Cortex of kidney (tissue), 1 donor: ENCODE data around the gene ANAPC15.

Source experiments
- DNase-seq: peaks from one replicate; lab custom pipeline; 2025; lab: John Stamatoyannopoulos, UW

The ANAPC15 gene

DNA sequence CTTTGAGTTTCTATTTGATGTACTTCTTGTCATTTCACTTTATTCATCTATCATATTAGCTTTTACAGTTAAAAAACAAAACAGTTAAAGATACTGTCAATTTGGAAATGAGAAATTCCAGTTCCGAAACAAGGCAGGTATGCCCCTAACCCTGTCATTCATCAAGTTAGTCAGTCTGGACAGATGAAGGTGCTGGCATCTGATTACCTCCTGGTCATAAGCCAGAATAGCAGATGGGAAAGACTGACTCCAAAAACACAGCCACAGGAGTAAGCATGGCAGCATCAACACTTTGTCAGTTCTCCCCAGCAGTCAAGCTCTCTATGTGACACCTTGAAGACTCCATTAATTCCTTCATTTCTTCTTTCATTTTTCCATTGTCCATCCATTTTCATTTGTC, 27.5 kb downstream of the ANAPC15 start:
- DNase-seq = no peak

- no peak for DNase-seq
Measured at GRCh38 chr11:72084076-72084475, 28.4 kb downstream of the ANAPC15 start.

- DNase-seq = no peak
Measured at GRCh38 chr11:72083414-72083813, 29.1 kb downstream of the ANAPC15 start.

DNA sequence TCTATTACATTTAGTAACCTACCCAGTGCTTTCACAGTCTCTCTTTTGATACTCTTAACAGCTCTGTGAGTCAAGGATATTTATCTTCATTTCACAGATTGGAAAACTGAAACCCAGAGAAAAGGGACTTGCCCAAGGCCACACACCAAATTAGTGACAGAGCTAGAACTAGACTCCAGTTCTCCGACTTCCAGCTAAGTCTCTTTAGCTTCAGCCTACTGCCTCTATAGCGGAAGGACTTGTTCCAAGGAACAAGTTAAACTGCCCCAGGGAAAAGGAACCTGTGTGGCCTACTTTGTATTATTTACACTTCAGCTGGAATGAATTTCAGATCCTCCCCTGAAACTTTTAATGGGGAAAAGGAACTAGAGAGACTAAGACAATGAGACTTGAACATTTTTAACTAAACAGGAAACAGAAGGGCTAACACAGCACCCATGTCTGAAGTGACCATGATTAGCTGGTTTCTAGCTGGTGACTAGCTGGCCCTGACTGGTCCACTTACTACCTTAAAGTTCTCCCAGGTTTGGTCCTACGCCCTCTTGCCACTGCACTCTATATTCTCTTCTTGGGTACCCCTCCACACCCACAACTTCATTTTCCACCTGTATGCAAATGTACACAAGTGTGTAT, 30.6 kb downstream of the ANAPC15 start:
- no peak for DNase-seq

DNA sequence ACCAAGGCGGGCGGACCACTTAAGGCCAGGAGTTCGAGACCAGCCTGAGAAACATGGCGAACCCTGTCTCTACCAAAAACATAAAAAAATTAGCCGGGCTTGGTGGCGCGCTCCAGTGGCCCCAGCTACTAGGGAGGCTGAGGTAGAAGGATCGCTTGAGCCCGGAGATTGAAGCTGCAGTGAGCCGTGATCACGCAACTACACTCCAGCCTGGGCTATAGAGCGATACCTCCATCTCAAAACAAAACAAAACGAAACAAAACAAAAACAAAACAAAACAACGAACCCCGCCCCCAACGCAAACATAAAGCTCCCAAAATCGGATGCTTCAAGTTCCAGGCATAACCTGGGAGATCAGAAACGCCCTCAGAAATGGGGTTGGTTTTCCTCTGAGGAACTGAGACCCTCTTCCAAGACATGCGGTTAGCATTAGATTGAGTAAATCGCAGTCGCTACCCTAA, 31.3 kb downstream of the ANAPC15 start:
- no peak for DNase-seq

GRCh38 chr11:72080326-72081183, 31.9 kb downstream of the ANAPC15 start, which contains the start of the genes LRRC51 and NUMA1:
Gene LRRC51 (plus strand): TSS chr11:72080850. CDS start chr11:72089084, 8,234 bp downstream.
Gene NUMA1 (minus strand): TSS chr11:72080542. CDS start chr11:72035943, 44,599 bp downstream.
- no peak for DNase-seq

DNA sequence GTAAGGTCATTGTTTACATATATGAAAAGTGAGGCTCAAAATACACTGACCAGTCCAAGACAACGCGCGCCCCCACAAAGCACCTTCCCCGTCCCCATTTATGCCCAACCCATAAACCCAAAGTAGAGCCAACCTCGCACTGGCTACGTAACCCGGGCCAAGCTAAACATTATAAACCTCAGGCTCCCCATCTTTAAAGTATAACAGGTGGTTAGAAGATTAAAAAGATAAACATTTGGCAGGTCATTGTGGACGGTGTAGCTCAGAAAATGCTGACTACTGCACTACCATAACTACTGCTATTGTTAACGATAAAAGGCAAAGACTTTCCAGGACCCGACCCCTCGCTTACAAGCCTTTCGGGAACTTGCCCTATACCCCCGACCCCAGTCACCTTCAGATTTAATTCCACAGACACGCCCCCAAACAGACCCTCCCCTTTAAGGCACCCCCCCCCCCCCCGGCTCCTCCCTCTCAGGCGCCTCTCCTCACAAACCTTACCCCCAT, 32.6 kb downstream of the ANAPC15 start:
- DNase-seq = no peak

GRCh38 chr11:72078477-72078876, 34.0 kb downstream of the ANAPC15 start:
- DNase-seq = no peak

- no peak for DNase-seq
Measured at GRCh38 chr11:72075756-72076155, 36.7 kb downstream of the ANAPC15 start.

GRCh38 chr11:72075109-72075508, 37.4 kb downstream of the ANAPC15 start:
- DNase-seq = no peak

GRCh38 chr11:72072348-72072747, 40.1 kb downstream of the ANAPC15 start:
- DNase-seq = no peak

GRCh38 chr11:72070491-72070890, 42.0 kb downstream of the ANAPC15 start:
- no peak for DNase-seq

DNA sequence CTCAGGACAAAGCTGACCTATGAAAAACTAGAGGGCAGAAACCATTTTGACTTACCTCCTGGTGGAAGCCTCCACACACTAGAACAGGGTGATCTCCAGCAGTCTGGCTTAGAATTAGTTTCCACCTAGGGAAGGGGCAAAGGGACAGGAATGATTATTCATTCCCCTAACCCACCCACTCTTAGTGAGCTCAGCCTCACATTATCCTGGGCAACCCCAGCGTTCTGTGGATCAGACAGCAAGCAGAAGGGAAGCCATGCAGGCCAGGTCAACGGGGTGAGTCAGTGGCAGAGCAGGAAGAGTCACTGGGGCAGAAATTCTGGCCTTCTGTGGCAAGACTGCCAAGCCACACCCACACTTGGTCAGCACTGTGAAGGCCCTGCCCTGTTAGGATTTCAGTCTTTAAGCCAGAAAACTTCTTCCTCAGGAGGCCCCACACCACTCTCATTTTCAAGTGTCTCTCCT, 42.7 kb downstream of the ANAPC15 start:
- DNase-seq = no peak

- DNase-seq = no peak
Measured at GRCh38 chr11:72069200-72069599, 43.3 kb downstream of the ANAPC15 start.

- DNase-seq = no peak
Measured at GRCh38 chr11:72067676-72068075, 44.8 kb downstream of the ANAPC15 start.

- DNase-seq = no peak
Measured at GRCh38 chr11:72067266-72067665, 45.2 kb downstream of the ANAPC15 start.

DNA sequence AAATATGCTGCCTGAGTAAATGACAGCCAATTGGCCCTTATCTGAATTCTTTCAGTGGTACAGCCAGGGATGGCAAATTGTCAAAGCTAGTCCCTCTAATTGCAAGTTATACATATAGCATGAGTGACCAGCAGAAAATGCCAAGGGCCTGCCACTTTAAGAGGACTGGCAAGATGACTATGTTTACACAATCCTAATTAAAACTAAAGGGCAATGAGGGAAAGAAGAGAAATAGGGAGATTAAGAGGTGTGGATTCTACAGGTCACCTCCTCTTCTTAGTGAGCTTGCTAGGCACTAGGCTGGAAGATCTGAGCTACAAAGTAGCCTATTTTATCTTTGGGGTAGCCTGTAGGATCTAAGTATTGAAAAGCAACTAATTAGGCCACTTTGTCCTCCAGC, 45.6 kb downstream of the ANAPC15 start:
- DNase-seq = no peak

- no peak for DNase-seq
Measured at GRCh38 chr11:72061739-72062396, 50.6 kb downstream of the ANAPC15 start.
